HepG2 (cell line): ENCODE data around the gene ZBTB32. TPM values are rescaled to one million over a fixed set of nuclear protein-coding genes. Genes with fewer than 3 reads are reported as not detected.

Source experiments
- CBX5 ChIP-seq: sonication (generic); formaldehyde crosslinking; IDR thresholded peaks from 2 replicates; pipeline ENCODE4 v1.4.0; 2020; ENCODE audit warnings: missing genetic modification reagents, borderline replicate concordance
- FOXO1 ChIP-seq: sonication (generic); formaldehyde crosslinking; IDR thresholded peaks from 2 replicates; pipeline ENCODE4 v1.4.0; 2020; ENCODE audit warnings: missing genetic modification reagents
- HCFC1 ChIP-seq: fragments of 150-350 bp; IDR thresholded peaks from 2 replicates; pipeline ENCODE4 v1.6.1; 2014; ENCODE audit warnings: low read depth, low read length
- HDAC2 ChIP-seq: sonication (generic); formaldehyde crosslinking; IDR thresholded peaks from 2 replicates; pipeline ENCODE4 v1.4.0; 2020; ENCODE audit warnings: missing genetic modification reagents
- IRF2 ChIP-seq: IDR thresholded peaks from 2 replicates; pipeline ENCODE4 v1.6.1; 2018; ENCODE audit warnings: missing genetic modification reagents, missing compliant biosample characterization
- RAD21 ChIP-seq: fragments of 450-650 bp; formaldehyde crosslinking; IDR thresholded peaks from 2 replicates; pipeline ENCODE4 v1.5.0; 2020; ENCODE audit warnings: mild to moderate bottlenecking
- SAP130 ChIP-seq: IDR thresholded peaks from 2 replicates; pipeline ENCODE4 v1.6.1; 2016; ENCODE audit warnings: low read depth
- SOX6 ChIP-seq, 2 experiments: fragments of 450-650 bp in 1 of 2; sonication (generic) in 1 of 2; formaldehyde crosslinking in 1 of 2; IDR thresholded peaks; 2 replicates each; pipeline versions ENCODE4 v1.4.0 to v1.6.1; 2017 to 2020; ENCODE audit warnings: antibody characterized with exemption in 1 of 2, mild to moderate bottlenecking in 1 of 2, missing genetic modification reagents in 1 of 2
- YY1 ChIP-seq: IDR thresholded peaks from 2 replicates; pipeline ENCODE4 v1.6.1; 2011; ENCODE audit warnings: low read length, low read depth, moderate library complexity, mild to moderate bottlenecking; ENCODE audit not compliant: insufficient read depth, insufficient replicate concordance
- ZFP36 ChIP-seq: fragments of 150-350 bp; IDR thresholded peaks from 2 replicates; pipeline ENCODE4 v1.6.1; 2018; ENCODE audit warnings: borderline replicate concordance, low read length, low read depth; ENCODE audit not compliant: partially characterized antibody
- ZFX ChIP-seq: sonication (generic); formaldehyde crosslinking; IDR thresholded peaks from 2 replicates; pipeline ENCODE4 v1.4.0; 2020; ENCODE audit warnings: mild to moderate bottlenecking, low read depth, missing genetic modification reagents, moderate library complexity
- ZNF142 ChIP-seq: sonication (generic); formaldehyde crosslinking; IDR thresholded peaks from 2 replicates; pipeline ENCODE4 v1.4.0; 2020; ENCODE audit warnings: missing genetic modification reagents
- ZNF331 ChIP-seq: sonication (generic); formaldehyde crosslinking; IDR thresholded peaks from 2 replicates; pipeline ENCODE4 v1.4.0; 2020; ENCODE audit warnings: missing genetic modification reagents
- ZNF512 ChIP-seq: sonication (generic); formaldehyde crosslinking; IDR thresholded peaks from 2 replicates; pipeline ENCODE4 v1.4.0; 2020; ENCODE audit warnings: mild to moderate bottlenecking, missing genetic modification reagents
- ZNF770 ChIP-seq: sonication (generic); formaldehyde crosslinking; IDR thresholded peaks from 2 replicates; pipeline ENCODE4 v1.5.0; 2020; ENCODE audit warnings: mild to moderate bottlenecking, missing genetic modification reagents
- ZNF850 ChIP-seq: sonication (generic); formaldehyde crosslinking; conservative IDR thresholded peaks from 2 replicates; pipeline ENCODE4 v1.9.0; 2021; ENCODE audit warnings: mild to moderate bottlenecking, missing genetic modification reagents
- polyA plus RNA-seq, 8 experiments: library from polyadenylated mRNA; depleted of rRNA in 3 of 8; stranded (reverse) in 7 of 8; unstranded in 1 of 8; fragments of >200 nt; fragmentation: Illumina TruSeq in 4 of 8; extraction: Trizol in 4 of 8; gene quantifications; 2 replicates each; pipeline versions ENCODE4 v1.2.1 to v1.2.3, GENCODE V29; 2011 to 2016; ENCODE audit warnings: low read depth in 4 of 8, missing spikeins in 1 of 8, mixed read lengths in 1 of 8; ENCODE audit not compliant: insufficient read depth in 1 of 8
- total RNA-seq, 5 experiments: library from RNA; depleted of rRNA; stranded (reverse); fragments of >200 nt; fragmentation: Illumina TruSeq; extraction: Trizol; gene quantifications; 2 replicates each; pipeline ENCODE4 v1.2.3, GENCODE V29; 2016; ENCODE audit warnings: low read depth in 1 of 5

ZBTB32 gene
- total and polyA plus RNA-seq, 2 of the 13 experiments (the other 11 are each of a cell fraction or from before 2014, with no cell fraction given): not detected

- TF ChIP-seq ZNF142 (CRISPR knock-in tag): no peak
- TF ChIP-seq RAD21: peak; percentile 98
- TF ChIP-seq FOXO1 (CRISPR knock-in tag): 0 out of 2 replicates have a peak, but pooled peaks have one; percentile 52
- TF ChIP-seq CBX5 (CRISPR knock-in tag): peak; percentile 53; the same call in 1 of the 2 replicates
- TF ChIP-seq HDAC2: 0 out of 2 replicates have a peak, but pooled peaks have one; percentile 18
- TF ChIP-seq ZNF331 (CRISPR knock-in tag): peak; percentile 63; the same call in 1 of the 2 replicates
- peak; percentile 26; the same call in 1 of the 2 replicates for TF ChIP-seq HCFC1
- peak; percentile 45; the same call in 1 of the 2 replicates for TF ChIP-seq ZFX (CRISPR knock-in tag)
- TF ChIP-seq SOX6 (IDR thresholded peaks at IDR 0.05): no peak
- peak; percentile 47; the same call in 1 of the 2 replicates for TF ChIP-seq SOX6 (CRISPR knock-in tag; IDR thresholded peaks at IDR 0.05)
- TF ChIP-seq SAP130 (CRISPR knock-in tag): peak; percentile 65
- TF ChIP-seq ZNF512 (CRISPR knock-in tag): peak; percentile 89
- TF ChIP-seq IRF2: peak; percentile 71
- peak; percentile 54 for TF ChIP-seq YY1
- peak; percentile 13 for TF ChIP-seq ZFP36
- TF ChIP-seq ZNF770 (CRISPR knock-in tag): peak; percentile 79; the same call in 1 of the 2 replicates
- no peak for TF ChIP-seq ZNF850 (CRISPR knock-in tag)
Observed at GRCh38 chr19:35693835-35694599, 10.3 kb upstream of the ZBTB32 start (continued).
